Fibroblast of skin of left quadriceps (primary cell): ENCODE data around the gene CHTOP.
"Not testable (repeated sequence)": the region's sequence is repeated elsewhere in the genome, so short reads cannot be mapped to it uniquely, and the experiment has no call there.

Experiments used
- DNase-seq, 2 experiments: peaks; one replicate each; pipeline ENCODE4 v3.0.0-alpha.2; 2013; ENCODE audit warnings: low read depth in 2 of 2

The CHTOP gene

GRCh38 chr1:153631047-153632022 is 2.5 kb upstream of the CHTOP start:
- no peak for DNase-seq

- DNase-seq, result no peak
These were observed 609 bp upstream of the CHTOP start for GRCh38 chr1:153633161-153633753.

- no peak for DNase-seq
These were observed 2.0 kb downstream of the CHTOP start for GRCh38 chr1:153635872-153636271.

- no peak for DNase-seq
These were observed 2.4 kb downstream of the CHTOP start for GRCh38 chr1:153636312-153636711.

- DNase-seq, result no peak
These were observed 4.4 kb downstream of the CHTOP start for GRCh38 chr1:153638261-153638660.

GRCh38 chr1:153639280-153639679 is 5.4 kb downstream of the CHTOP start:
- DNase-seq, result no peak

GRCh38 chr1:153640213-153640612 is 6.3 kb downstream of the CHTOP start:
- not testable (repeated sequence) for DNase-seq

- DNase-seq, result no peak
These were observed 7.0 kb downstream of the CHTOP start for GRCh38 chr1:153640861-153641260.

- no peak for DNase-seq
These were observed 8.3 kb downstream of the CHTOP start for GRCh38 chr1:153642161-153642560.

- no peak for DNase-seq
These were observed 9.2 kb downstream of the CHTOP start for GRCh38 chr1:153643100-153643499.

GRCh38 chr1:153643816-153644215 is 9.9 kb downstream of the CHTOP start:
- no peak for DNase-seq

- no peak for DNase-seq
These were observed 12.9 kb downstream of the CHTOP start for GRCh38 chr1:153646672-153647345.

- DNase-seq, result no peak
These were observed 13.5 kb downstream of the CHTOP start for GRCh38 chr1:153647346-153647714.

- DNase-seq, result no peak
These were observed 14.3 kb downstream of the CHTOP start for GRCh38 chr1:153648000-153648643.

- DNase-seq, result no peak
These were observed 15.4 kb downstream of the CHTOP start for GRCh38 chr1:153649137-153649862.

GRCh38 chr1:153649863-153650235 is 16.0 kb downstream of the CHTOP start:
- no peak for DNase-seq

GRCh38 chr1:153651771-153652170 is 17.9 kb downstream of the CHTOP start:
- no peak for DNase-seq

GRCh38 chr1:153652805-153653500 is 19.1 kb downstream of the CHTOP start:
- DNase-seq, result no peak

GRCh38 chr1:153655333-153655732 is 21.5 kb downstream of the CHTOP start:
- no peak for DNase-seq

- DNase-seq, result peak; percentile 67 to 73
These were observed 24.7 kb downstream of the CHTOP start, which contains the start of gene SNAPIN for GRCh38 chr1:153658400-153659174. SNAPIN (plus strand) TSS chr1:153658703; CDS start chr1:153658744, 41 bp downstream.
